Ovary (tissue), 3 donors: ENCODE data around the gene VASN.

Experiments used
- EP300 ChIP-seq: sonication (generic); formaldehyde crosslinking; IDR thresholded peaks from one replicate; pipeline ENCODE4 v1.6.1; 2017; ENCODE audit warnings: antibody characterized with exemption
- POLR2A ChIP-seq: fragments of 450-650 bp; IDR thresholded peaks from one replicate; pipeline ENCODE4 v1.6.1; 2017; ENCODE audit warnings: antibody characterized with exemption, mild to moderate bottlenecking, moderate library complexity
- TF ChIP-seq, protein P1 (sequence below), 3 donors: fragments of 450-650 bp in 2 of 3; fragments of 200-600 bp in 1 of 3; IDR thresholded peaks; one replicate each; pipeline versions ENCODE4 v1.5.1 to v1.8.0; 2016 to 2022; ENCODE audit warnings: antibody characterized with exemption in 3 of 3, mild to moderate bottlenecking in 1 of 3
- donor health status: DM: no; HTN: no; CAD: no.

DNA sequence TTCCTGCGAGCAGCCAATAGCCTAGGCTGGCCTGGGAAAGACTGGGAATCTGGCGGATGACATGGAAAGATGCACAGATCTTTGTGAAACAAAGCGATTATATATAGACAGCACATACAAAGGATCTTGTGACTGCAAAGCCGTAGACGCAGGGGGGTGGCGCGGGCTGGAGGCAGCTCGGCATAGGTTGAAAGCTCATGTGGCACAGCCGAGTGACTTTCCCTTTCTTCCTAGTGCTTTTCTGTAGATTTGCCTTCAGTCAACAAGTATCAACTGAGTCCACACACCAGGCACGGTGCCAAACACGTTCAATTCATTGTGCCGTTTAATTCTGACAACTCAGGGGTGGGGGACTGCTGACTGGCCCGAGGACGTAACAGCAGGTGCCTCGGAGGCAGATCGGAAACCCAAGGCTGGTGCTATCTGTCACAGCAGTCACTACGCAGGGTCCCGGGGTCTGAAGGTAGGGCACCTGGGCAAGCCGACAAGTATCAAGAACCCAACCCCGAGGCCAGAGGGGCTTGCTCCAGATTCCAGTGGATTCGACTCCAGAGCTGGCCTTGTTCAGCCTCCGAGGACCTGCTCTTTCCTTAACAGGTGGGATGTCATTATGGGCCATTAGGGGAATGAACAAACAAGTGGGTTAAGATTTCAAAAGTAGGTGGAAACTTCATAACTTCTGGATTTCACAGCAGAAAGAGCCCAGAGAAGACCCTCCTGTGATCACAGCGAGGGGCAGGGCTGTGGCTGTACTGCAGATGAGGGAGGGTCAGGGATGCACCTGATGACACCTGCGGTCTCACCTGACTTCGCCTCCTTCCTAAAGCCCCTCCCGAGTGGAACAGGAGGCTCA lies 26.4 kb upstream of the VASN start:
- TF ChIP-seq, protein P1, sequence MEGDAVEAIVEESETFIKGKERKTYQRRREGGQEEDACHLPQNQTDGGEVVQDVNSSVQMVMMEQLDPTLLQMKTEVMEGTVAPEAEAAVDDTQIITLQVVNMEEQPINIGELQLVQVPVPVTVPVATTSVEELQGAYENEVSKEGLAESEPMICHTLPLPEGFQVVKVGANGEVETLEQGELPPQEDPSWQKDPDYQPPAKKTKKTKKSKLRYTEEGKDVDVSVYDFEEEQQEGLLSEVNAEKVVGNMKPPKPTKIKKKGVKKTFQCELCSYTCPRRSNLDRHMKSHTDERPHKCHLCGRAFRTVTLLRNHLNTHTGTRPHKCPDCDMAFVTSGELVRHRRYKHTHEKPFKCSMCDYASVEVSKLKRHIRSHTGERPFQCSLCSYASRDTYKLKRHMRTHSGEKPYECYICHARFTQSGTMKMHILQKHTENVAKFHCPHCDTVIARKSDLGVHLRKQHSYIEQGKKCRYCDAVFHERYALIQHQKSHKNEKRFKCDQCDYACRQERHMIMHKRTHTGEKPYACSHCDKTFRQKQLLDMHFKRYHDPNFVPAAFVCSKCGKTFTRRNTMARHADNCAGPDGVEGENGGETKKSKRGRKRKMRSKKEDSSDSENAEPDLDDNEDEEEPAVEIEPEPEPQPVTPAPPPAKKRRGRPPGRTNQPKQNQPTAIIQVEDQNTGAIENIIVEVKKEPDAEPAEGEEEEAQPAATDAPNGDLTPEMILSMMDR (IDR thresholded peaks at IDR 0.05): no peak
- TF ChIP-seq POLR2A: no peak
- no peak for TF ChIP-seq EP300
